SK-N-MC (cell line): ENCODE data around the gene DDX42.

Source experiments
- EZH2 ChIP-seq: fragments of 200-600 bp; sonication (generic); IDR thresholded peaks from one replicate; pipeline ENCODE4 v1.6.1; 2017; ENCODE audit warnings: antibody characterized with exemption
- POLR2AphosphoS5 ChIP-seq: IDR thresholded peaks from 2 replicates; pipeline ENCODE4 v1.6.1; 2012; ENCODE audit warnings: mild to moderate bottlenecking, low read depth, low read length, borderline replicate concordance

GRCh38 chr17:63850401-63850800 is 76.4 kb downstream of the DDX42 start:
- TF ChIP-seq EZH2 (no peak), POLR2AphosphoS5 (no peak)
